ENCODE data around the gene GRID2.
"Not testable (repeated sequence)": the region's sequence is repeated elsewhere in the genome, so short reads cannot be mapped to it uniquely, and the experiment has no call there.

Gene GRID2

DNA sequence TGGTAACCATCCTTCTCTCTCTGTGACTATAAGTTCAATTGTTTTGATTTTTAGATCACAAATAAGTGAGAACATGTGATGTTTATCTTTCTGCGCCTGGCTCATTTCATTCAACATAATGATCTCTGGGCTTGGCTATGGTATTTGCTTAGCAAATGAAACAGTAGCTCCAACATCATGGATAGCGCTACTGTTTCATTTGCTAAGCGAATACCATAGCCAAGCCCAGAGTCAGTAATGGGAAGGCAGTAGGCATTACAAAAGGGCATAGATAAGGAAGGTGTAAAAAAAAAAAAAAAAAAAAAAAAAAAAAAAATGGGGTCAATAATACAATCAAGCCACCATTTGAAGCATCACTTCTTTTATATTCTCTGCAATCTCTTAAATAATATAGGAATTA lies 1055.8 kb downstream of the GRID2 start:
- ATAC-seq = no peak
- TF ChIP-seq, protein P1, sequence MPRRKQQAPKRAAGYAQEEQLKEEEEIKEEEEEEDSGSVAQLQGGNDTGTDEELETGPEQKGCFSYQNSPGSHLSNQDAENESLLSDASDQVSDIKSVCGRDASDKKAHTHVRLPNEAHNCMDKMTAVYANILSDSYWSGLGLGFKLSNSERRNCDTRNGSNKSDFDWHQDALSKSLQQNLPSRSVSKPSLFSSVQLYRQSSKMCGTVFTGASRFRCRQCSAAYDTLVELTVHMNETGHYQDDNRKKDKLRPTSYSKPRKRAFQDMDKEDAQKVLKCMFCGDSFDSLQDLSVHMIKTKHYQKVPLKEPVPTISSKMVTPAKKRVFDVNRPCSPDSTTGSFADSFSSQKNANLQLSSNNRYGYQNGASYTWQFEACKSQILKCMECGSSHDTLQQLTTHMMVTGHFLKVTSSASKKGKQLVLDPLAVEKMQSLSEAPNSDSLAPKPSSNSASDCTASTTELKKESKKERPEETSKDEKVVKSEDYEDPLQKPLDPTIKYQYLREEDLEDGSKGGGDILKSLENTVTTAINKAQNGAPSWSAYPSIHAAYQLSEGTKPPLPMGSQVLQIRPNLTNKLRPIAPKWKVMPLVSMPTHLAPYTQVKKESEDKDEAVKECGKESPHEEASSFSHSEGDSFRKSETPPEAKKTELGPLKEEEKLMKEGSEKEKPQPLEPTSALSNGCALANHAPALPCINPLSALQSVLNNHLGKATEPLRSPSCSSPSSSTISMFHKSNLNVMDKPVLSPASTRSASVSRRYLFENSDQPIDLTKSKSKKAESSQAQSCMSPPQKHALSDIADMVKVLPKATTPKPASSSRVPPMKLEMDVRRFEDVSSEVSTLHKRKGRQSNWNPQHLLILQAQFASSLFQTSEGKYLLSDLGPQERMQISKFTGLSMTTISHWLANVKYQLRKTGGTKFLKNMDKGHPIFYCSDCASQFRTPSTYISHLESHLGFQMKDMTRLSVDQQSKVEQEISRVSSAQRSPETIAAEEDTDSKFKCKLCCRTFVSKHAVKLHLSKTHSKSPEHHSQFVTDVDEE (CRISPR knock-in tag; IDR thresholded peaks at IDR 0.05) = no peak
- TF ChIP-seq TOX (CRISPR knock-in tag; IDR thresholded peaks at IDR 0.05; ENCODE audit: borderline replicate concordance) = no peak
- no peak for TF ChIP-seq ZNF70 (CRISPR knock-in tag; IDR thresholded peaks at IDR 0.05)
- no peak for TF ChIP-seq SNAI2 (CRISPR knock-in tag; IDR thresholded peaks at IDR 0.05)
- TF ChIP-seq ZFP30 (CRISPR knock-in tag; IDR thresholded peaks at IDR 0.05) = no peak
- no peak for TF ChIP-seq OSR1 (CRISPR knock-in tag; IDR thresholded peaks at IDR 0.05)
- TF ChIP-seq GLIS3 (CRISPR knock-in tag; IDR thresholded peaks at IDR 0.05) = no peak
- no peak for TF ChIP-seq ZNF565 (CRISPR knock-in tag; conservative IDR thresholded peaks at IDR 0.05; ENCODE audit: low read depth)
- no peak for TF ChIP-seq ISL1 (CRISPR knock-in tag; IDR thresholded peaks at IDR 0.05)
- no peak for TF ChIP-seq ESRRG (CRISPR knock-in tag; IDR thresholded peaks at IDR 0.05)
- TF ChIP-seq TCF4 (CRISPR knock-in tag; IDR thresholded peaks at IDR 0.05; ENCODE audit: borderline replicate concordance) = no peak
- TF ChIP-seq RARB (CRISPR knock-in tag; IDR thresholded peaks at IDR 0.05) = no peak
- TF ChIP-seq ZC3H10 (CRISPR knock-in tag; IDR thresholded peaks at IDR 0.05) = no peak
- TF ChIP-seq, protein P2, sequence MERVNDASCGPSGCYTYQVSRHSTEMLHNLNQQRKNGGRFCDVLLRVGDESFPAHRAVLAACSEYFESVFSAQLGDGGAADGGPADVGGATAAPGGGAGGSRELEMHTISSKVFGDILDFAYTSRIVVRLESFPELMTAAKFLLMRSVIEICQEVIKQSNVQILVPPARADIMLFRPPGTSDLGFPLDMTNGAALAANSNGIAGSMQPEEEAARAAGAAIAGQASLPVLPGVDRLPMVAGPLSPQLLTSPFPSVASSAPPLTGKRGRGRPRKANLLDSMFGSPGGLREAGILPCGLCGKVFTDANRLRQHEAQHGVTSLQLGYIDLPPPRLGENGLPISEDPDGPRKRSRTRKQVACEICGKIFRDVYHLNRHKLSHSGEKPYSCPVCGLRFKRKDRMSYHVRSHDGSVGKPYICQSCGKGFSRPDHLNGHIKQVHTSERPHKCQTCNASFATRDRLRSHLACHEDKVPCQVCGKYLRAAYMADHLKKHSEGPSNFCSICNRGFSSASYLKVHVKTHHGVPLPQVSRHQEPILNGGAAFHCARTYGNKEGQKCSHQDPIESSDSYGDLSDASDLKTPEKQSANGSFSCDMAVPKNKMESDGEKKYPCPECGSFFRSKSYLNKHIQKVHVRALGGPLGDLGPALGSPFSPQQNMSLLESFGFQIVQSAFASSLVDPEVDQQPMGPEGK (CRISPR knock-in tag; IDR thresholded peaks at IDR 0.05; ENCODE audit: borderline replicate concordance) = no peak
- no peak for TF ChIP-seq PPARA (CRISPR knock-in tag; IDR thresholded peaks at IDR 0.05; ENCODE audit: borderline replicate concordance)
- TF ChIP-seq ZNF8 (CRISPR knock-in tag; IDR thresholded peaks at IDR 0.05) = no peak

DNA sequence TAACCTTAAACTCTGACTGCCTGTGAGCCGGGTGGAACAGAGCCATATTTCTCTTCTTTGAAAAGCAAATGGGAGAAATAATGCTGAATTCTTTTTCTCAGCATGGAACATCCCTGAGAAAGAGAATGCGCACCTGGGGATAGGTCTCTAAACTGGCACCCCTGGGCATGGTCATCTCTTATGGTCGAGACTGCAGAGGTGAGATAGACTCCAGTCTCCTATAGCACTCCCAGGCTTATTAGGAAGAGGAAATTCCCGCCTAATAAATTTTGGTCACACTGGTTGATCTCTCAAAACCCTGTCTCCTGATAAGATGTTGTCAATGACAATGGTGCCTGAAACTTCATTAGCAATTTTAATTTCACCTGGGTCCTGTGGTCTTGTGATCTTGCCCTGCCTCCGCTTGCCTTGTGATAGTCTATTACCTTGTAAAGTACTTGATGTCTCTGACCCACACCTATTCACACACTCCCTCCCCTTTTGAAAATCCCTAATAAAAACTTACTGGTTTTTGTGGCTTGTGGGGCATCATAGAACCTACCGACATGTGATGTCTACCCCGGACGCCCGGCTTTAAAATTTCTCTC lies 1062.5 kb downstream of the GRID2 start:
- ATAC-seq = not testable (repeated sequence)

DNA sequence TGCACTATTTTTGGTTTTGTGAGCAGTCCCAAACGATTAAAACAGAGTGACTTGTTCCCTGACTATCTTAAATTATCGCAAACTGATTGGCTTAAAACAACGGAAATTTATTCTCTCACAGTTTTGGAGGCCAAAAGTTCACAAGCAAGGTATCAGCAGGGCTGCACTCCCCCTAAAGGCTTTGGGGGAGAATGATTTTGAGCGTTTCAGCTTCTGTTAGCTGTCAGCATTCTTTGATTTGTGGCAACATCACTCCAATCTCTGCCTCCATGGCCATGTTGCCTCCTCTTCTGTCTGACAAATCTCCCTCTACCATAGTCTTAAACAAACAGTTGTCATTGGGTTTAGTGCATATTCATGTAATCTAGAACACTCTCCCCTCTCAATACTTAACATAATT lies 1065.2 kb downstream of the GRID2 start:
- no peak for TF ChIP-seq ZFP30 (CRISPR knock-in tag; IDR thresholded peaks at IDR 0.05)
- TF ChIP-seq GLIS3 (CRISPR knock-in tag; IDR thresholded peaks at IDR 0.05) = no peak
- TF ChIP-seq ISL1 (CRISPR knock-in tag; IDR thresholded peaks at IDR 0.05) = no peak
- no peak for TF ChIP-seq RARB (CRISPR knock-in tag; IDR thresholded peaks at IDR 0.05)
- no peak for TF ChIP-seq SNAI2 (CRISPR knock-in tag; IDR thresholded peaks at IDR 0.05)
- TF ChIP-seq ESRRG (CRISPR knock-in tag; IDR thresholded peaks at IDR 0.05) = no peak
- TF ChIP-seq ARNTL (CRISPR knock-in tag; IDR thresholded peaks at IDR 0.05; ENCODE audit: borderline replicate concordance, low read depth) = no peak

DNA sequence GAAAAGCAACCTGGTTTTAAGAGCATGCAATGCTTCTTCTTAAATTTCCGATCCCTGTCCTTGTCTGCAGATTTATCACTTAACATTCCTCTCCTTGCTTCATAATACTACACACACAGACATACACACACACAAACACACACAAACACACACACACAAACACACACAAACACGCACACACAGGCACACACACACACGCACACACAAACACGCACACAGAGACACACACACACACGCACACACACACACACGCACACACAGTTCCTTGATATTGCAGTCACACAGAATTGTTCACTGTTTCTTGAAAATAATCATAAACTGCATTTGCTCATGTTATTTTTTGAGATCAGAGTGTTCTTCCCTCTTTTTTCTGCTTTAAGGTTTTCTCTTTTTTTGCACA lies 1066.5 kb downstream of the GRID2 start:
- ATAC-seq = no peak
- TF ChIP-seq, protein P1 (CRISPR knock-in tag; IDR thresholded peaks at IDR 0.05) = no peak
- no peak for TF ChIP-seq GLIS3 (CRISPR knock-in tag; IDR thresholded peaks at IDR 0.05)
- TF ChIP-seq, protein P3, sequence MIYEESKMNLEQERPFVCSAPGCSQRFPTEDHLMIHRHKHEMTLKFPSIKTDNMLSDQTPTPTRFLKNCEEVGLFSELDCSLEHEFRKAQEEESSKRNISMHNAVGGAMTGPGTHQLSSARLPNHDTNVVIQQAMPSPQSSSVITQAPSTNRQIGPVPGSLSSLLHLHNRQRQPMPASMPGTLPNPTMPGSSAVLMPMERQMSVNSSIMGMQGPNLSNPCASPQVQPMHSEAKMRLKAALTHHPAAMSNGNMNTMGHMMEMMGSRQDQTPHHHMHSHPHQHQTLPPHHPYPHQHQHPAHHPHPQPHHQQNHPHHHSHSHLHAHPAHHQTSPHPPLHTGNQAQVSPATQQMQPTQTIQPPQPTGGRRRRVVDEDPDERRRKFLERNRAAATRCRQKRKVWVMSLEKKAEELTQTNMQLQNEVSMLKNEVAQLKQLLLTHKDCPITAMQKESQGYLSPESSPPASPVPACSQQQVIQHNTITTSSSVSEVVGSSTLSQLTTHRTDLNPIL (CRISPR knock-in tag; IDR thresholded peaks at IDR 0.05; ENCODE audit: low read depth) = no peak
- no peak for TF ChIP-seq ZFP3 (CRISPR knock-in tag; IDR thresholded peaks at IDR 0.05)
- no peak for TF ChIP-seq ZNF8 (CRISPR knock-in tag; IDR thresholded peaks at IDR 0.05)
- TF ChIP-seq ISL1 (CRISPR knock-in tag; IDR thresholded peaks at IDR 0.05) = no peak
- no peak for TF ChIP-seq ZNF565 (CRISPR knock-in tag; conservative IDR thresholded peaks at IDR 0.05; ENCODE audit: low read depth)
- no peak for TF ChIP-seq RARB (CRISPR knock-in tag; IDR thresholded peaks at IDR 0.05)
- TF ChIP-seq ZNF70 (CRISPR knock-in tag; IDR thresholded peaks at IDR 0.05) = no peak
- TF ChIP-seq CSDC2 (CRISPR knock-in tag; IDR thresholded peaks at IDR 0.05) = no peak
- TF ChIP-seq, protein P4, sequence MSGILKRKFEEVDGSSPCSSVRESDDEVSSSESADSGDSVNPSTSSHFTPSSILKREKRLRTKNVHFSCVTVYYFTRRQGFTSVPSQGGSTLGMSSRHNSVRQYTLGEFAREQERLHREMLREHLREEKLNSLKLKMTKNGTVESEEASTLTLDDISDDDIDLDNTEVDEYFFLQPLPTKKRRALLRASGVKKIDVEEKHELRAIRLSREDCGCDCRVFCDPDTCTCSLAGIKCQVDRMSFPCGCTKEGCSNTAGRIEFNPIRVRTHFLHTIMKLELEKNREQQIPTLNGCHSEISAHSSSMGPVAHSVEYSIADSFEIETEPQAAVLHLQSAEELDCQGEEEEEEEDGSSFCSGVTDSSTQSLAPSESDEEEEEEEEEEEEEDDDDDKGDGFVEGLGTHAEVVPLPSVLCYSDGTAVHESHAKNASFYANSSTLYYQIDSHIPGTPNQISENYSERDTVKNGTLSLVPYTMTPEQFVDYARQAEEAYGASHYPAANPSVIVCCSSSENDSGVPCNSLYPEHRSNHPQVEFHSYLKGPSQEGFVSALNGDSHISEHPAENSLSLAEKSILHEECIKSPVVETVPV (CRISPR knock-in tag; IDR thresholded peaks at IDR 0.05) = no peak

More for the DNA sequence above, 1065.2 kb downstream of the GRID2 start:
- no peak for ATAC-seq

Measured in SK-N-SH treated with all-trans-retinoic acid at 6 μM for 48 hours (cell line).